ENCODE data around the gene ELOVL2. TPM values are rescaled to one million over a fixed set of nuclear protein-coding genes. Genes with fewer than 3 reads are reported as not detected.

ELOVL2 gene
- total and polyA plus RNA-seq, 4 donors, result 0.16 to 2.8 (median 0.24) TPM

DNA sequence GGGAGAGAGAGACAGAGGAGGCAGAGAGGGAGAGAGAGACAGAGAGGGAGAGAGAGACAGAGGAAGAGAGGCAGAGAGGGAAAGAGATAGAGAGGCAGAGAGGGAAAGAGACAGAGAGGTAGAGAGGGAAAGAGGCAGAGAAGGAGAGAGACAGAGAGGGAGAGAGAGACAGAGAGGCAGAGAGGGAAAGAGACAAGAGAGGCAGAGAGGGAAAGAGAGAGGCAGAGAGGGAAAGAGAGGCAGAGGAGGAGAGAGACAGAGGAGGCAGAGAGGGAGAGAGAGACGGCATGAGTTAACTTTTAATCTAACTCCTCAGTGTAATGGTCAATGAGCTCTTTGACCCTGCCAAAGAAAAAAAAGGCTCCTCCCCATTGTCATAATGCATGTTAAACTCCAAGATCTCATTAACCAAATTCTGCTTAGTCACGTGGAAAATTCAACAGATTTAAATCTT, 7.1 kb downstream of the ELOVL2 start:
- ATAC-seq (ENCODE audit: insufficient read depth, low FRiP score), result no peak
- Histone ChIP-seq H3K9me3 (ENCODE audit: control insufficient read depth in 4 of 4, insufficient read depth in 3 of 4, low read length in 3 of 4) (no peaks in the 10 kb centered on the region), H3K27ac (ENCODE audit: low read depth in 1 of 2, low read length in 1 of 2) (no peak overlapping the region), H3K4me3 (no peak overlapping the region), H3K9ac (ENCODE audit: insufficient read depth in 1 of 2, low read length in 2 of 2) (no peak overlapping the region), H3K27me3 (ENCODE audit: control insufficient read depth in 3 of 3, insufficient read depth in 3 of 3, low read length in 2 of 3) (peaks cover 0 to 29% (median 6%) of the 10 kb centered on the region in 3 donors), H3K36me3 (ENCODE audit: control insufficient read depth in 4 of 4, insufficient read depth in 4 of 4, low read length in 4 of 4) (no peaks in the 10 kb centered on the region), H3K4me1 (ENCODE audit: control insufficient read depth in 5 of 5, insufficient read depth in 5 of 5, low read length in 5 of 5) (no peaks in the 10 kb centered on the region)
- WGBS, 2 donors, result 57 to 70% methylated on average over 2 of the region's 2 CpGs
- no peak for DNase-seq
- TF ChIP-seq, protein P1, sequence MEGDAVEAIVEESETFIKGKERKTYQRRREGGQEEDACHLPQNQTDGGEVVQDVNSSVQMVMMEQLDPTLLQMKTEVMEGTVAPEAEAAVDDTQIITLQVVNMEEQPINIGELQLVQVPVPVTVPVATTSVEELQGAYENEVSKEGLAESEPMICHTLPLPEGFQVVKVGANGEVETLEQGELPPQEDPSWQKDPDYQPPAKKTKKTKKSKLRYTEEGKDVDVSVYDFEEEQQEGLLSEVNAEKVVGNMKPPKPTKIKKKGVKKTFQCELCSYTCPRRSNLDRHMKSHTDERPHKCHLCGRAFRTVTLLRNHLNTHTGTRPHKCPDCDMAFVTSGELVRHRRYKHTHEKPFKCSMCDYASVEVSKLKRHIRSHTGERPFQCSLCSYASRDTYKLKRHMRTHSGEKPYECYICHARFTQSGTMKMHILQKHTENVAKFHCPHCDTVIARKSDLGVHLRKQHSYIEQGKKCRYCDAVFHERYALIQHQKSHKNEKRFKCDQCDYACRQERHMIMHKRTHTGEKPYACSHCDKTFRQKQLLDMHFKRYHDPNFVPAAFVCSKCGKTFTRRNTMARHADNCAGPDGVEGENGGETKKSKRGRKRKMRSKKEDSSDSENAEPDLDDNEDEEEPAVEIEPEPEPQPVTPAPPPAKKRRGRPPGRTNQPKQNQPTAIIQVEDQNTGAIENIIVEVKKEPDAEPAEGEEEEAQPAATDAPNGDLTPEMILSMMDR (IDR thresholded peaks at IDR 0.05; ENCODE audit: control extremely low read depth, extremely low read depth), result no peak

DNA sequence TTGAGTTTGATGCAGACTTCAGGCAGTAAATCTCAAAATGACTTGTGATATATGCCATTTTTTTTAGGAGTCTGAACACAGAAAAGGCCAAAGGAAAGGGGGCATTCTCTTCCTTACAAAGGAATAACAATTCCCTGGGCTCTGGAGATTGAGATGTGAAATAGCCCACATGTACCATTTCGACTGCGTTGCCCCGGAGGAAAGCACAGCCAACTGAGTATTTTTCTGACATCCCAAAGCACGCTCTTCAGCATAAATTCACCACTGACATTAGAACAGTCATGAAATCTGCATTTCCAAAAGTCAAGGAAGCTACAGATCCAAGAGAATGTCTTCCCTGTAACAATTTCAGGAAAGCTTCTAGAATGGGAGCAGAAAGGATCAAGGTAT, 7.8 kb downstream of the ELOVL2 start:
- Histone ChIP-seq H3K4me3 (no peak overlapping the region), H3K27me3 (ENCODE audit: control insufficient read depth in 3 of 3, insufficient read depth in 3 of 3, low read length in 2 of 3) (peaks cover 0 to 24% (median 5%) of the 10 kb centered on the region in 3 donors), H3K9me3 (ENCODE audit: control insufficient read depth in 4 of 4, insufficient read depth in 3 of 4, low read length in 3 of 4) (no peaks in the 10 kb centered on the region), H3K36me3 (ENCODE audit: control insufficient read depth in 4 of 4, insufficient read depth in 4 of 4, low read length in 4 of 4) (no peaks in the 10 kb centered on the region), H3K27ac (ENCODE audit: low read depth in 1 of 2, low read length in 1 of 2) (no peak overlapping the region), H3K9ac (ENCODE audit: insufficient read depth in 1 of 2, low read length in 2 of 2) (no peak overlapping the region), H3K4me1 (ENCODE audit: control insufficient read depth in 5 of 5, insufficient read depth in 5 of 5, low read length in 5 of 5) (no peaks in the 10 kb centered on the region)
- TF ChIP-seq, protein P1 (IDR thresholded peaks at IDR 0.05; ENCODE audit: control extremely low read depth, extremely low read depth), result no peak
- DNase-seq (no peak), ATAC-seq (ENCODE audit: insufficient read depth, low FRiP score) (no peak)
- WGBS, 2 donors, result 80 to 82% methylated on average over 4 of the region's 4 CpGs

DNA sequence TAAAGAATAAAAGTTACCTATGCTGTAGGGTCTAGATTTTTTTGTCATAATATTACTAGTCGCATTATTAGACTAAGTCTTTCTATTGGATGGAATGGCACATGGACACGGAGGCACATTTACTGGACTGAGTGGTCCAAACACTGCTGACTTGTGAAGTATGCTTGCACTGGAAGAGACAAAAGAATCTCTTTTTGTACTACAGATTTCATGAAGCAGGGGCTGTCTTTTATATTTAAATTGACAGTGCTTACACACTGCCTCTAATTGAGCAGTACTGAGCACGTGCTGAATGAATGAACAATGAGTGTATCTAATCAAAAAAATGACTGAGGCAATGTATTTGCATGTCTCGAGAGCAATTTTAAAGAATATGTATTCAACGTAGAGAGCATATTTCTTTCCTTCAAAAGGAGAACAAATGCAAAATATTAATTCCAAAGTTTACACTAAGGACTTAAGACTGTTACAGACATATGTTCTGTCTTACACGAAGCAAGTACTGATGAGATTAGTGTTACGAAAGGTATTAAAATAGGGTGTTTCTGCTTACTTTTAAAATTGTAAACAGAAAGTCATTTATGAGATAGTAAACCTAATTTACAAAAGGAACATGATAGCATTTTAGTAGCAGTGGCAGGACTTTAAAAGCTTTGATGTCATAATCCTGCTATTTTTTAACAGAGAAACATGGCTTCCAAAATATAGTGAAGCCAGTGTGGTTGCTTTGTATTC, 8.3 kb downstream of the ELOVL2 start:
- H3K27me3 ChIP-seq (ENCODE audit: control insufficient read depth in 3 of 3, insufficient read depth in 3 of 3, low read length in 2 of 3), result peaks cover 0 to 18% (median under 1%) of the 10 kb centered on the region in 3 donors
- no peak overlapping the region for H3K4me3 ChIP-seq
- no peak overlapping the region for H3K9ac ChIP-seq (ENCODE audit: insufficient read depth in 1 of 2, low read length in 2 of 2)
- H3K9me3 ChIP-seq (ENCODE audit: control insufficient read depth in 4 of 4, insufficient read depth in 3 of 4, low read length in 3 of 4), result no peaks in the 10 kb centered on the region
- WGBS, 2 donors, result 85 to 92% methylated on average over 7 of the region's 7 CpGs
- no peaks in the 10 kb centered on the region for H3K4me1 ChIP-seq (ENCODE audit: control insufficient read depth in 5 of 5, insufficient read depth in 5 of 5, low read length in 5 of 5)
- TF ChIP-seq, protein P1 (IDR thresholded peaks at IDR 0.05; ENCODE audit: control extremely low read depth, extremely low read depth), result no peak
- H3K27ac ChIP-seq (ENCODE audit: low read depth in 1 of 2, low read length in 1 of 2), result no peak overlapping the region
- ATAC-seq (ENCODE audit: insufficient read depth, low FRiP score) (no peak), DNase-seq (no peak)
- no peaks in the 10 kb centered on the region for H3K36me3 ChIP-seq (ENCODE audit: control insufficient read depth in 4 of 4, insufficient read depth in 4 of 4, low read length in 4 of 4)
